ENCODE results near the gene ZFAND5.

ZFAND5 gene

DNA sequence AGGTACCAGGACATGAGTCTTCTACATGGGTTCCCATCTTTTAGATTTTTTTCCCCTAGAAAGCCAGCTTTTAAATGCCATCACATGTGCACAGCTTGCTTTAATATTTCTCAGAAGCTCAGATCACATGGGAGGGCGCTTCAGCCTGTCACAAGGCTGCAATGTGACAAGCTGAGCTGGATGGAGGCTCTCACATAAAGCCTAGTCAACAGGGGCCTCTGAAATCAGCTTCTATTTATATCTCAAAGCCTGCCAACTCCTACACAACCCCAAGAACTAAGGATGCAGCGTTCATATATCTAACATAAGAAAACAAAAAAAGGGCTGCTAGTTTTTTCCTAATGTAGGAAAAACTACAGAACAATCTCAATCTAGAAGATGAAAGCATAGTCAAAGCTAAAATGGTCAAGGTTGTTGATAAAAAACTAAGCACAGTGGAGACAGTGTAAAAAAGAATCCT is 2.3 kb downstream of the ZFAND5 start:
- no peak for DNase-seq

DNA sequence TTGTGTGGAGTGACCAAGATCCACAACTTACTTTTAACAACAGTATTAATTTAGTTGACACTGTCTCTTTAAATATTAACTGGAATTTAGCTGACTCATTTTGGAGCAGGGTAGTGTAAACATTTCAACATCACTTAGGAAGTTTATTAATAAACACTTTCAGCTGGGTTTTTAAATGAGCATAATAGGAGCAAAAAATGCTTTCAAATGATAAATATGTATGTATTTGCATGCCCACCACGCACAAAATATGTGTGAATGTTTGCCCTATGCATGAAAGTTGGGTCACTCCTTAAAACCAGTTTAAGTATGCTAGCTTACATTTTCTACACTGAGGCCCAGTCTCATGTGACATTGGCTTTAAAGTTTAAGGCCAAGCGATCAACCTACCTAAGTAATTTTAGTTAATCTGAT is 2.9 kb downstream of the ZFAND5 start:
- DNase-seq: no peak

DNA sequence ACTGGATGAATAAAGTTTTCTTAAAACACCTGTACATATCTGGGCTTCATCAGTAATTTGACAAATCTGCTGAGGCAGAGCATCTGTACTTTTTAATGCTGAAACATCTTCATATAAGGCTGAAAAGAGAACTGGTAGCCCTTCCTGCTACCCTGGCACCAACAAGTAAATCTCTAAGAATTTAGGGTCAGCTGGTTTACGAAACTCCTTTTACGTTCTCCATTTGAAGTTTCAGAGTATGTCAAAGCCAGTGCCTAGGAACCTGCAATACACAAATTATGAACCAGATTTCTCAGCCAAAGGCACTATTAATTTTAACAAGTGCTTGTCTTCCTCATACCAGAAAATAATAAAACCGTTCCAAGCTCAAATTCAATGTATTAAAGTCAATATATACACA is 3.8 kb downstream of the ZFAND5 start:
- no peak for DNase-seq

DNA sequence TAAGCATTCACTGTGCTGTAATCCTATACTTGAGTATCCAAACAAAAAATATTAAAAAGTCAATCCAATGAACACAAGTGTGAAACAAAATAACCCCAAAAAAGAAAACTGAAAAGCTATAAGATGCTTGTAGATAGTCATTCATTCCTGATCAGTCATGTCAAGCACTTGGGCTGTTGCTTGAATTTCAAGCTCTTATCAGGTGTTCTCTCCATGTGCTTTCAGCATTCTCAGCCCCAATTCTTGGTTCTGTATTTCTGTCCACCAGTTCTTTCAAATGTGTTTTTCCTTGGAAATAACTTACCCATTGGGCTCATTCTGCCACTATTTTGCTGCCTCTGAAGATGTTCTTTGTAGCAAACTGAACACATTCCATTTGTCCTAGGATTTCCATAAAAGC is 4.7 kb downstream of the ZFAND5 start:
- no peak for DNase-seq

DNA sequence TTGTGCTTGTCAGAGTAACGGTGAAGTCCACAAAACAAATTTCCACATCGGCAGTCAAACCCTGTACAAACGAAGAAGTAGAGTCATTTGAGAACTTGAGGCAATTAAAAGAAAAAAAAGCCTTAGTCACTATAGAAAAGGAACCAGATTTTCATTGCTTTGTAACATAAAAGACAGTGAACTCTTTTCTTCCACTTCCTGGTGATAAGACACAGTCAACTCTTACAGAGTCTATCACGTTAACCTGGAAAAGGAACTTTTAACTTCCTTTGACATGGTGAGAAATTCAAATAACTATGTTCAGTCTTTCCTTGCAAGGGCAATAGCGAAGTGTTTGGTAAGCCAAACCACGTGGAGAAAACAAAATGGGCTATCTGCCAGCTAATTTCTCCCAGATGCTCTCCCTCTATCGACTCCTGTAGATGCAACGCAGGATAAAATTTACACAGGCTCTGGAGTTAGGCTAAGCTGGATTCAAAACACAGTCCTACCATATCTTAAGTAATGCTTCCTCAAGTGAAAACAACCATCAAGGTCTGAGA is 8.9 kb downstream of the ZFAND5 start:
- no peak for DNase-seq

DNA sequence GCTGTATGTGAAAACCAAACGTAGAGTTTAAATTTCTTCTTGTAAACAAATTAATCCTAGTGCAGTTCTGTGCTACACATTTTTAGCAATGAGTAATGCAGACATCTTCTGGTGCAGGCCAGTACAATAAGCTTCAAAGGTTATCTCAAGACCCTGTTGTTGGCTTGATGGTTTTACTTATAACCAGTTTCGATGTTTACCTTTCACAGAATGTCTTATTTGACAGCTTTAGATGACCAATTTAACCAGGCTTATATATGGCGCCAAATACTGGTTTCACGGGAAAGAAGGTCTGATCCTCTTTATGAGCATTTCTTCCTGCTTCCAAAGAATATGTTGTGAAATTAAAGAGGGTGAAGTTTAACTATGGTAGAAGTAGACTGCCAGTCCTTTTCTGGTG is 9.9 kb downstream of the ZFAND5 start:
- DNase-seq: no peak

DNA sequence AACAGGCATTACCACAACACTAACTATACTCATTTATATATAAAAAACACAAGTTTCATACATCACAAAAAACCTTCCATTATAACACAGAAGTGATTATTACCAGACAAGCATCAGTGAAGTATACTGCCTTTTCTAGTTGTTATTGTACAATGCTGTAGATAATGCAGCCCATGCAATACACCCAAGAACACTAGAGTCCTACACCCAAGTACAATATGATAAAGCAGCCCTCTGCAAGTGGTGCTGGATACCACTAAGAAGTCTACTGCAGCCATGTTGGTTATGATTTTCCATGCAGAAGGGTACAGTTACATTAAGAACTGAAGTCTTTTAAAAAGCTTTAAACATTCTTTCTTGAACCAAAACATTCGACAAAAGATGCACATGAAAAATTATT is 10.3 kb downstream of the ZFAND5 start:
- DNase-seq: no peak

DNA sequence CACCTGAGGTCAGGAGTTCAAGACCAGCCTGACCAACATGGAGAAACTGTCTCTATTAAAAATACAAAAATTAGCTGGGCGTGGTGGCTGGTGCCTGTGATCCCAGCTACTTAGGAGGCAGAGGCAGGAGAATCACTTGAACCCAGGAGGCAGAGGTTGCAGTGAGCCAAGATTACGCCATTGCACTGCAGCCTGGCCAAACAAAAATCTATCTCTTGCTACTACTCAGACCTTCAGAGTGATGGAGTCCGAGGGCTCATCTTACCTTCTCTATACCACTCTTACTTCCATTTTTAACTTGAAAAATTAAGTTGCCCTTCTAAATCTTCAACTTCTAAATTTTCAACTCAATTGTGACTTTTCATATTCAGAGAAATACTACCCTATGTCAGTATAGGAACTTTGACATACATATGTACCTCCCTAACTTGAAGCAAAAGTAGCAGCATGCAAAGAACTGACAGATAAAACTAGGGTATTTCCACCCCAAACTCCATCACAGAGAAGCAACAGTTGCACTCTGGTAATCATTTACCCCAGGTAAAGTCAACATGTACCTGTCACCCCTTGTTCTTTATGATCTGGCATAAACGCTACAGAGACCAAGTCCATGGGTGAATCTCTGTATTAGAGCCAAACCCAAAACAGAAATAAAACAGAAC is 11.4 kb downstream of the ZFAND5 start:
- DNase-seq: no peak

DNA sequence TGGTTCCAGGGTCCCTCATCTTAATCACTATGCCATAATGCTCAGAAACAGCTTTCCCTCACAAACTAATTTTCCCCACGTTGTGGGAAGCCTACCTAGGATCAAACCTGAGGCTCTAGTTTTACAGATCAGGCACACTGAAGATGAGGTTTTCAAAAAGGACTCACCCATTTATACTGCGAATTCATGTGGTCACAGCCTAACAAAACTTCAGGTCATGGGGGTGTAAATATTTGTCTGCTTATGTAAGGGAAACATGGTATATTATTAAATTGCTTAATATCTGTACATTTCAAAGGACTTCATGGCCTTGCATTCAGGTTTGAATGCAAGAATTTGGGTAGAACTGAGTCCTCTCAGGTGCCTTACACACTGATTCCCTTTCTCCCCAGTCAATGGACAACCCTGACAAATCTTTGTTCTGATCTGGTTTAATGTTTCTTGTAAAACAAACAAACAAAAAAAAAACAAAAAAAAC is 12.1 kb downstream of the ZFAND5 start:
- DNase-seq: no peak

DNA sequence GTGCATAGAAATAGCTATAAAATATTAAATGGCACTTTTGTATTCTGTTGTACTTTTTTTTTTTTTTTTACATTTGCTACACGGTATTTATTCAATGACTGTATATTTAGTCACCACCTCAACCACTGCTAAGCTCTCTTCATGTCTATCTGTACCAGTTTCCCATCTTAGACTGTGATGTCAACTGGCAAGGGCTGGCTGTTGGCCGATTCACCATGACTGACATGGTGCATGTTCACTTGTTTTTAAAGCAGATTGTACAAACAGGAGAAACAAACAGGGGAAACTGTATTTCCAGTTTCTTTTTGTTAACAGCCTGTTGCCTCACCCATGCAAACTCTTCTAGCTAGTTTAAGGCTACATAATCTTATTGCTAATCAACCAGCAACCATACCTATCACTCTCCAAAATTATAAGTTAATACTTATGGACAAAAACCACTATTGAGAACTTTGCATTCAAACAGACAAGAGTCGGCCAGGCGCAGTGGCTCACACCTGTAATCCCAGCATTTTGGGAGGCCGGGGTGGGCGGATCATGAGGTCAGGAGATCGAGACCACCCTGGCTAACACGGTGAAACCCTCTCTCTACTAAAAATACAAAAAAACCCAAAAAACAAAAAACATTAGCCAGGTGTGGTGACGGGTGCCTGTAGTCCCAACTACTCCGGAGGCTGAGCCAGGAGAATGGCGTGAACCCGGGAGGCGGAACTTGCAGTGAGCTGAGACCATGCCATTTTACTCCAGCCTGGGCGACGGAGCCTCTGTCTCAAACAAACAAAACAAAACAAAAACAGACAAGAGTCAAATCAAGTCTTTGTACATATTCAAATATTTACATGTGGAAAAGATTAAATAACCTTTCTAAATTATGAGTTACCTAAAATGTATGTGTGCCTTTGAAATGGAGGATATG is 13.2 kb downstream of the ZFAND5 start:
- no peak for DNase-seq

DNA sequence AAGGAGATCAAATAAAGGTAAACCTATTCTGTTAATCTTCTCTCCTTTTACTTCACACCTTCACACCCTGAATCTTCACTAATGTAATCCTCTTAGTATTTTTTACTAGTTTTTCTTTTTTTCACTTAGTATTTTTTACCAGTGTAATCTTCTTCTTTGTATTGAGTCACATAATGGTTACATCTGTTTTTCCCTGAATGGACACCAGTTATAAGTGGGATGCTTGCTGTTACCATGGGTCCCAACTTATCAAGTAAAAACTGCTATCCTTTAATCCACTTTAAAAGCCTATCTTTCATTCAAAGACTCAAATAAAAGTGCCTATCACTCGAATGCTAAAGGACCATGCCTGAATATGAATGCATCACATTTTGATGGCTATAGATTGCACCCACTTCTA is 15.1 kb downstream of the ZFAND5 start:
- no peak for DNase-seq

DNA sequence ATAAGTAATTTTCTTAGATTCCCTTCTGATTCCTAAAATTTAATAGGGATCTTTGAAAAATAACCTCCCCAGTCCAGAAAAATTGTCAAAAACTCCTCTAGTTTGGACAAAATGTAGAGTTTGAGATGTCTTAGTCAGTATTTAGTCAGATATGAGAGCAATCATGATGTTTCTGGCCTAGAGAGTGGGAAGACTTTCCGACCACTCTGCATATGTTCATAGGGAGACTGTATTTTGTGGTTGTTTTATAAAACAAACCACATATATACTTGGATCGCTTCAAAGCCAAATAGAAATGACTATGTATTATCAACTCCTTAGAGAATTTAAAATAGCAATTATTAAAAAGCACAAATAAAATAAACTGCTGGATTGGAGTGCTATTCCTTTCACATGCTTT is 15.8 kb downstream of the ZFAND5 start:
- DNase-seq: no peak

DNA sequence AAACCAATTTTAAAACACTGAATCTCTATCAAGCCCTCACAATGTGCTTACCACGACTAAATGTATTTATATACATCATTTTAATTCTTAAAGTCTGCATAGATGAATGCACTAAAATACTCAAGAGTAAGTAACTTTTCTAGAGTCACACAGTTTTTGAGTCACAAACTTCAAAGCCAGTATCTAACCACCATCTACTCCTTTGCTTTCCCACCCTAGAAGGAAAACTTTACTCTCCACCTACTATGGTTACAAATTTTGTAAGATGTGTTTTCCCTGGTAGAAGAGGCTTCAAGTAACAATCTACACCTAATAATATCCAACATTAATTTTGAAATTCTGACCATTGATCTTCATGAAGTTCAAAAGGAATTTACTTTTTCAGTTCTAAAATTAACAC is 18.7 kb downstream of the ZFAND5 start:
- DNase-seq: no peak

DNA sequence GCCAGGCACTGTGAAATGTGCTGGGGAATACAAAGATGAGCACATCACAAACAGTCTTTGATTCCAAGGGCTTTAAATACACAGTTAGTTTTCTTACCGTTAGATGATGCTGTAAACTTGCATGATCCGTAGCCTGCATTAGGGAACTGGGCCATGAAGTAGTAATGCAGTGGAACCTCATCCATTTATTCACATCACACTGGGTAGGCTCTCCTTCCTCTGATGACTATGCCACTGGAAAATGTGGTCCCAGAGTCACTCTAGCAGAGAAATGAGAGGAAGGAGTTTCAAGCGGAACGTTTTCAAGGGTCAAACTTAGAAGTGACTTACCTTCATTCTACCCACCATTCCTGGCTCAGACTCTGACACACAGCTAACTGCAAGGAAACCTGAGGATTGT is 26.4 kb downstream of the ZFAND5 start:
- DNase-seq: no peak

DNA sequence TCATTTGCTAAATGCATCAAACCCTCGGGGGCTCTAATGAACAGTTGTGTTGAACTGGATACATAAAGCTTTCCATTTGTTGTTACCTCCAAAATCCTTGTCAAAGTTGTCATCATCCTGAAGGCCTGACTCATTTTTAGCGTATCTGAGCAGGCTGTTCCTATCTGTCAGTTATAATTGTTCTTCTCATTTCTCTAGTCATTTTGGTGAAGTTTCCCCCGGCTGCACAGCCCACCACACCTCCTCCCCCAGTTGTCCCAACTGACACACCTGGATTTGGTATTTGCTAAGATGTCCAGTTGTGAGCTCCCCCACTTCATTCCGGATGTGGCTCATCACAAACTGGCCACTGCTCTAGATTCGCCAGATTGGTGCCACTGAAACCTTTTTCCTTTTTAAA is 27.7 kb downstream of the ZFAND5 start:
- DNase-seq: no peak

DNA sequence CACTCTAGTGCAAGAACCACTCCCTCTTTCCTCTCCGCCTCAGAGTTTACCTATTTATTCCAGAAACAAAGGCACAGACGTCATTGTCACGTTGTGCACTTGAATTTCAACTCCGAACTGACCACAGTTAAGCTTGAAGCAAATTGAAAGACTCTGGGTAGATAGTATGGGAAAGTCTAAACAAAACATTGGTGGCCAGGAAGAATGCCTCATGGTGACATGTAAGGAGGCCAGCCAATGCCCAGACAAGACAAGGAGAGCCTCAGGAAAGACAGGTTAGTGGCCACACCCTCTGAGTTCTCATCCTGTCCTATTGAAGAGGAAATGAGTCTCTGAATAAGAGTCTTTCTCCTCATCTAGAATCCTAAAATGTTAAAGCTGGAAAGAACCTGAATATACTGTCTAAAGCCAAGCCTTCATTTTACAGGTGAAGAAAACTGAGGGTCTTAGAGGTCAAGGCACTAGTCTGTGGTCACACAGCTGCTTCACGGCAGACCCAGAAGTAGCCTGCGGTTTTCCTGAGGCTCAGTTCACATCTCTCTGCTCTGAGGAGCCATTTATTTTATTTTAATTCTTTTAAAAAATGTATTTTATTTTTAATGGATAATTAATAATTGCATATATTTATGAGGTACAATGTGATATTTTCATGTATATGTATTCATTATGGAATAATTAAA is 30.2 kb downstream of the ZFAND5 start:
- no peak for DNase-seq

DNA sequence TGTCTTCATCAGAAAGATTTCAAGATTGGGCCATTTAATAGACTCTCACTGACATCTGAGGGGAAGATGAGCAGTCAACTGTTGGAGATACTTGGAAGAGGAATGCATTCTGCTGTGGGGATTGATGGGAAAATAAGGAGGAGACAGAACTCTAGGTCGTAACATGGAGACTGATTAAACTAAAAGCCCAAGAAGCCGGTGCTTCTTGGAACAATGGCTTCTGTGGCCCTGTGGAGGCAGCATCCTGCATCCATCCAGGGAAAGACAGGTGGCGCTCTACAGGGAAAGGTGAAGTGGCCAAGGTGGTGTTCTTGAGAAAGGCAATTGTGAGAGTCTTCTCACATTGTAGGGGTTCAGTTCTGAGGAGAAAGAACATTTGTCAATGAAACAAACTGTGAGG is 31.3 kb downstream of the ZFAND5 start:
- no peak for DNase-seq

DNA sequence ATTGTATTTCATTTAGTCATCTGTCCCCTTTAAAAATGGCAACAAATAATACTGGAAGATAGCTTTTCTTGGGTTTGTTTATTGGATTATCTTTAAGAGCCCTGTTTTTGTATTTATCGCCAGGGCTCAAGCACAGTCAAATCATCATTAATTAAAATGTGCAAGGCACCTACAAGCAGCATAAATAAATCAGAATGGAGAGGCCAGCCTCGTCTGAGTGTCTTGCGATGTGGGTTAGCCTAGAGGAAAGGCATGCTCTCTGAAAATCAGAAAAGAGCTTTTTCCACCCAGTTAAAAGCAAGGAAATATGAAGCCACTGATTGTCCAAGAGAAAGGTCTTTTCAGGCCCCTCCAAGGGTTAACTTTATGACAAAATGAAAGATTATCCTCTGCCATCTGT is 31.8 kb downstream of the ZFAND5 start:
- no peak for DNase-seq

DNA sequence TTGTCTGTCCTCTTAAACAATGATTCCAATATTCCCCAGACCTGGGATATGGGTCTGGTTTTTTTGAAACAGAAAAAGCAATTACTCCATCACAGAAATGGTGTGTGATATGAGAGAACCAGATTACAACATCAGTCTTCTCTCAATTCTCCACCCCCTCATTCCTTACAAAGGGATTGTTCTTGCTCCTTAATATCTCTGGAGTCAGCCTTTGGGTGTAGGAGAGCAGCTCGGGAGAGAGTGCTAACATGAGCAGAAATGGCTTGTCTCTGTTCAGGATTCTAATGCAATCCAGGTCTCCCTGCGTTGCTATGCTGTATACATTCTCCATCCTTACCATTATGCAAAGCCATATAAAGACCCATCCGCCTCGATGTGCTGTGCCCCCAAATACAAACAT is 32.7 kb downstream of the ZFAND5 start:
- no peak for DNase-seq

DNA sequence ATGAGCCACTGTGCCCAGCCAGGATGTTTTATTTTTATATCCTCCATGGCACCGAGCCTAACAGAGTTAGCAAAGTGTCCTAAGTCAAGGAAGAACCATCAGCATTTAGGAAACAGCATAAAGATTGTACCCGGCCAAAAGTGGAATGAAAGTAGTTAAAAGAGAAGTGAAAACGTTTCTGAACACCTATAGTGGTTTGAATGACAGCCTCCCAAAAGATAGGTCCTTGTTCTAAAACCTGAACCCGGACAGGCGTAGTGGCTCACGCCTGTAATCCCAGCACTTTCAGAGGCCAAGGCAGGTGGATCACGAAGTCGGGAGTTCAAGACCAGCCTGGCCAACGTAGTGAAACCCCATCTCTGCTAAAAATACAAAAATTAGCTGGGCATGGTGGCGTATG is 37.4 kb downstream of the ZFAND5 start:
- no peak for DNase-seq

DNA sequence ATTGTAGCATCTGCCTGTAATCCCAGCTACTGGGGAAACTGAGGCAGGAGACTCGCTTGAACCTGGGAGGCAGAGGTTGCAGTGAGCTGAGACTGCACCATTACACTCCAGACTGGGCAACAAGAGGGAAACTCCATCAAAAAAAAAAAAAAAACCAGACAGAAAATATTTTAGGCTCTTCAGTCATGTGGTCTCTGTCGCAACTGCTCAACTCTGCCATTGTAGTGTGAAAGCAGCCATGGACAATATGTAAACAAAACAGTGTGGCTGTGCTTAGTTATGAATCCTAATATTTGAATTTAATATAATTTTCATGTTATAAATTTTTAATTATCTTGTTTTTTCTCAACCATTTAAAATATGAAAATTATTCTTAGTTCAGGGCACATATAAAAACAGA is 38.4 kb downstream of the ZFAND5 start:
- DNase-seq: no peak

DNA sequence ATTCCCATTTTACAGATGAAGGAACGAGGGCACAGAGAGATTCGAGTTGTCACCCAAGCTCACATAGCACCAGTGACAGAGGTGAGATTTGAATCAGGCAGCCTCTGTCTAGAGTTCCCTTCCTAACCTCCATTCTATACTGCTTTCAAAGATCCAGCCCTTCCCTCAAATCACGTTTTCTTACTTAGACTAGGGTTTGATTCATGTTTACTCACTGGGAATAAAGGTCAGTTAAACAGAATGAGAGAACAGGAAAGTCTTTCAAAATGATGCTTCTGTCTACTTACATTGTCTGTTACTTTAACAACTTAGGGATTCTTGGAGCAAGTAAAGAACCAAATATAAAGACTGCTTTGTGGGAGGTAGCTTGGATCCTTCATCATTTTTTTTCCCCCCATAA is 40.0 kb downstream of the ZFAND5 start:
- DNase-seq: no peak

DNA sequence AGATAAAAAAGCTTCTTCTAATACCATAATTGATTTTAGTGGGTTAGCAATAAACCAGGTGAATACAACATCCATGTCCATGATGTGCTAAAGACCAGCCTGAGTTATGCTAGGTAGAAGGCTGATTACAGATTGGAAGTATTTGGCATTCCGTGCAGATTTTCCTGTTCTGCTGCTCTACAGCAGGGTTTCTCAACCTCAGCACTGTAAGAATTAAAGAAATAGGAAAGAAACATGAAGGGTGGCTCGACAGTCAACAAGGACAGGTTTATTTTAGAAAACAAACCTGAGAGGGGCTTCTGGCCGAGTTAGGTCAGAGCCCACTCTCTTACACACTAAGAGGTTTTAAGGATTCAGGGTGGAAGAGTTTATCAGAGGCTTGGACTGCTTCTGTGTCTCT is 42.3 kb downstream of the ZFAND5 start:
- DNase-seq: no peak

DNA sequence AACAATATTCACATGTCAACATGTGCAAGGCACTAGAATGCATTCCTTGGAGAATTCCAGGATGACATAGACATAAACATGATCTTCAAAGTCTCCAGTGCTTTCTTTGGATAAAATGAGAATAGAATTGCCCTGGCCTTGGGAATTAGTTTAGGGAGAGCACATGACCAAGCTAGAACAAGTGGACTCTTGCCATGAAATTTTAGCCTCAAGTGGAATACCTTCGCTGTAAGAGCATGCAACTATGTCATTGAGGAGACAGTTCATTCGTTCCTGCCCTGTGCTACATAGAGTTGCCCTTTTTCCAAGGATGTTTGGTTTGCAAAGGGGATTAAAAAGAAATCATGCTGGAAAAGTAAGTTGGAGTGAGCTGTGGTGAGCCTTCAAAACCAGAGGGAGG is 42.7 kb downstream of the ZFAND5 start:
- DNase-seq: no peak
